ENCODE measurements around the gene OR2AE1. TPM values are rescaled to one million over a fixed set of nuclear protein-coding genes. Genes with fewer than 3 reads are reported as not detected.

The OR2AE1 gene
- not detected in 2 replicates for total RNA-seq (2016; rRNA removed; fragmentation: Illumina TruSeq; extraction: Trizol)
- total RNA-seq (2016; cell fraction: cytosol; rRNA removed; fragmentation: Illumina TruSeq; extraction: Trizol; ENCODE audit: low read depth) = not detected in 2 replicates
- not detected in 2 replicates for total RNA-seq (2016; cell fraction: insoluble cytoplasmic fraction; rRNA removed; fragmentation: Illumina TruSeq; extraction: Trizol)
- not detected in 2 replicates for total RNA-seq (2016; cell fraction: membrane; rRNA removed; fragmentation: Illumina TruSeq; extraction: Trizol)
- not detected in 2 replicates for total RNA-seq (2016; cell fraction: nucleus; rRNA removed; fragmentation: Illumina TruSeq; extraction: Trizol)
- polyA plus RNA-seq (2011; rRNA removed) = 0.07 TPM in 1 of 2 replicates, not detected in the other
- not detected in 2 replicates for polyA plus RNA-seq (2011; cell fraction: cytosol; rRNA removed)
- 0.21 TPM in 1 of 2 replicates, not detected in the other for polyA plus RNA-seq (2011; cell fraction: nucleus; rRNA removed)
- polyA plus RNA-seq (2012) = not detected in 2 replicates
- polyA plus RNA-seq (2016; cell fraction: cytosol; fragmentation: Illumina TruSeq; extraction: Trizol; ENCODE audit: low read depth) = not detected in 2 replicates
- polyA plus RNA-seq (2016; cell fraction: insoluble cytoplasmic fraction; fragmentation: Illumina TruSeq; extraction: Trizol; ENCODE audit: low read depth) = not detected in 2 replicates
- not detected in 2 replicates for polyA plus RNA-seq (2016; cell fraction: membrane; fragmentation: Illumina TruSeq; extraction: Trizol; ENCODE audit: low read depth)
- polyA plus RNA-seq (2016; cell fraction: nucleus; fragmentation: Illumina TruSeq; extraction: Trizol; ENCODE audit: insufficient read depth, low read depth) = not detected in 2 replicates
- 0.37 and 1.1 TPM in 2 replicates for polyA minus RNA-seq (2011; rRNA and poly(A)+ RNA removed; ENCODE audit: low replicate concordance)
- not detected in 2 replicates for polyA minus RNA-seq (2011; cell fraction: cytosol; rRNA and poly(A)+ RNA removed)
- 0.90 and 1.4 TPM in 2 replicates for polyA minus RNA-seq (2011; cell fraction: nucleus; rRNA and poly(A)+ RNA removed)
- percentile 30 among the genes with signal in this experiment for Bru-seq, nascent RNA
- percentile 47 among the genes with signal in this experiment for BruChase-seq, experiment 1, labeled RNA remaining after a 6-hour chase
- BruChase-seq, experiment 2, labeled RNA remaining after a 2-hour chase = percentile 34 among the genes with signal in this experiment
- long read RNA-seq, experiment 1 = 0 reads
- long read RNA-seq, experiment 2 = 0 reads

- Histone ChIP-seq H3K36me3 (replicated peaks in 1 of 2; ENCODE audit: control insufficient read depth in 1 of 2, insufficient read depth in 2 of 2, low read length in 2 of 2) (no peaks in the 10 kb centered on the region), H3K4me2 (ENCODE audit: low read depth, low read length) (no peak within 1 kb of the TSS), H2AFZ (ENCODE audit: low read length) (no peak within 1 kb of the TSS), H3K4me3 (replicated peaks in 1 of 3; ENCODE audit: insufficient read depth in 1 of 3, low read depth in 2 of 3, low read length in 3 of 3) (no peak within 1 kb of the TSS), H3K9ac (ENCODE audit: insufficient read depth, low read depth, low read length) (no peak within 1 kb of the TSS), H3K27ac (ENCODE audit: extremely low read length, insufficient read depth, low read length) (no peak within 1 kb of the TSS), H3K9me3 (ENCODE audit: low read length) (no peaks in the 10 kb centered on the region), H3K79me2 (ENCODE audit: insufficient read depth, low read length) (no peaks in the 10 kb centered on the region), H4K20me1 (ENCODE audit: insufficient read depth, low read length) (no peaks in the 10 kb centered on the region), H3K27me3 (ENCODE audit: control insufficient read depth in 1 of 2, insufficient read depth in 2 of 2, low read length in 2 of 2) (no peaks in the 10 kb centered on the region), H3K4me1 (ENCODE audit: insufficient read depth, low read length) (no peaks in the 10 kb centered on the region)
- FAIRE-seq (no peak), ATAC-seq (no peak), DNase-seq (ENCODE audit: low spot score) (no peak)
- in situ Hi-C loops (cut with HindIII; ENCODE audit: extremely low pct_ligation_motif_present, low pct_unique_long_range_greater_than_20kb) (no loop called here), intact Hi-C loops (cut with micrococcal nuclease; ENCODE audit: unreplicated experiment) (no loop called here)
- ChIA-PET POLR2A (interaction anchor here (2.3 kb wide), 1 partner anchor 16 kb away, joined by 9 read pairs; no protein-coding TSS in a partner anchor), CTCF (ENCODE audit: low intra/inter-chr PET ratio, low total read pairs) (no interaction called here)
- no TSS peak for BruUV-seq (replicated peaks)
- 84% methylated on average over 3 of the region's 3 CpGs for WGBS (ENCODE audit: low lambda C conversion rate)
- TF ChIP-seq NFATC3 (CRISPR knock-in tag; IDR thresholded peaks at IDR 0.05) (no peak), LCORL (IDR thresholded peaks at IDR 0.05) (no peak), LCORL (CRISPR knock-in tag; IDR thresholded peaks at IDR 0.05) (no peak), DR1 (CRISPR knock-in tag; IDR thresholded peaks at IDR 0.05) (no peak), ZBTB39 (CRISPR knock-in tag; IDR thresholded peaks at IDR 0.05) (no peak), MIER3 (CRISPR knock-in tag; IDR thresholded peaks at IDR 0.05; ENCODE audit: borderline replicate concordance) (no peak), MED13 (CRISPR knock-in tag; IDR thresholded peaks at IDR 0.05) (no peak), ZBTB26 (CRISPR knock-in tag; IDR thresholded peaks at IDR 0.05; ENCODE audit: borderline replicate concordance) (no peak), ZHX2 (IDR thresholded peaks at IDR 0.05; ENCODE audit: low read depth) (no peak), ZHX2 (CRISPR knock-in tag; IDR thresholded peaks at IDR 0.05; ENCODE audit: borderline replicate concordance) (no peak), PCBP2 (optimal IDR thresholded peaks at IDR 0.05; ENCODE audit: low read depth, low read length, poor library complexity, severe bottlenecking) (no peak), ZIK1 (CRISPR knock-in tag; IDR thresholded peaks at IDR 0.05; ENCODE audit: borderline replicate concordance, low read depth) (no peak)
Observed at GRCh38 chr7:99876933-99877332, at the start of gene OR2AE1. OR2AE1 (minus strand) TSS chr7:99877033; CDS start chr7:99877033, 0 bp downstream.
